ENCODE results near the gene RNF125.
"Not testable (repeated sequence)": the region's sequence is repeated elsewhere in the genome, so short reads cannot be mapped to it uniquely, and the experiment has no call there.

Gene RNF125

DNA sequence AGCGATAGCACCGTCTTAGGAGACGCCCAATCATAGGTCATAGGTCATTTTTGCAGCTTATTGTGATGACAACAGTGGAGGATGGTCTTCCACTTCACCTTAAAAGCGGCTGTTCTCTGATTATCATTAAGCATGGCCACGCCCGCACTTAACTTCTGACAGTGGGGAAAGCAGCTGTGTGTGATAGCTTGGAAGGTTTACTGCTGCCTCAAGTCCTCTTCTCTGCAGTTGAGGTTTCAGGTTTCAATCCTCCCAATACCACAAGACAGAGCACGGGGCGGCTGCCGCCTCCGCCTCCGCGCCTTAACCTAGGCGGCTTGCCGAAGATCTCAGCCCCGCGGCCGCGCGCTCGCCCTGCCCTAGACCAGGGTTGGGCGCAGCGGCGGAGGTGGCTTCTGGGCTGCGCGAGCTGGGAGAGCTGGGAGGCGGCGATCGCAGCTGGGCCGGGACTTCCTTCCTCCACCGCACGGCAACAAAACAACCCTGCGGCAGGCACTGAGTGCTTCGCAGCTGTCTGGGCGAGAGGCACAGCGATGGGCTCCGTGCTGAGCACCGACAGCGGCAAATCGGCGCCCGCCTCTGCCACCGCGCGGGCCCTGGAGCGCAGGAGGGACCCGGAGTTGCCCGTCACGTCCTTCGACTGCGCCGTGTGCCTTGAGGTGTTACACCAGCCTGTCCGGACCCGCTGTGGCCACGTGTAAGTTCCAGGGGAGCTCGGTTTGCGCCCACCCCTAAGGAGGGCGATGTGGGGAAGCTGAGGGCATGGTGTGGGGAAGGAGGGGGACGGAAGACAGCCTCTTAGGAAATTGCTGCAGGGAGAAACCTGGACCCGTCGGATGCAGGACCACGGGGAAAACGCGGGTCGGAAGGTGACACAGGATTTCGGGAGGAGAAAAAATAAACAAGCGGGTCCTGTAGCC, at the start of gene RNF125:
Gene RNF125 (plus strand): TSS at position 495 of the 920 bp plus-strand sequence. CDS start 39 bp downstream, at position 534.
- no peak for DNase-seq (ENCODE audit: low spot score)

DNA sequence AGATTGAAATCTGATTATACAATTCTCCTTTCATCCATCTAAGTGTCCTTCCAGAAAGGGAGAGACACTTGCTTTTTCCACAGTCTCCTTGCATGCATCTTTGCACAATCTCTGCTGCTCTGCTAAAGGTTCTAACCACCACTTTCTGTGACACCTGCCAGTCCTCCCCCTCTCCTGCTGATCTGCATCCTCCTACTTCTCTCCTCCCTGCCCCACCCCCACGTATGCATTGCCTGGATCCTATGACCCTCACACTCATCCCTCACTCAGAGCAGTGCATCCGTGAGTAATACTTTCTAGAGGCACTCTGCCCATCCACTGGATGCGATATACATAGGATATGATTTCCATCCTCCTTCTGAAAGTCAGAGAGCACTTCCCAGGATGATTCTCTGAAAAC, 48.0 kb upstream of the RNF125 start:
- DNase-seq (ENCODE audit: low spot score), result no peak

DNA sequence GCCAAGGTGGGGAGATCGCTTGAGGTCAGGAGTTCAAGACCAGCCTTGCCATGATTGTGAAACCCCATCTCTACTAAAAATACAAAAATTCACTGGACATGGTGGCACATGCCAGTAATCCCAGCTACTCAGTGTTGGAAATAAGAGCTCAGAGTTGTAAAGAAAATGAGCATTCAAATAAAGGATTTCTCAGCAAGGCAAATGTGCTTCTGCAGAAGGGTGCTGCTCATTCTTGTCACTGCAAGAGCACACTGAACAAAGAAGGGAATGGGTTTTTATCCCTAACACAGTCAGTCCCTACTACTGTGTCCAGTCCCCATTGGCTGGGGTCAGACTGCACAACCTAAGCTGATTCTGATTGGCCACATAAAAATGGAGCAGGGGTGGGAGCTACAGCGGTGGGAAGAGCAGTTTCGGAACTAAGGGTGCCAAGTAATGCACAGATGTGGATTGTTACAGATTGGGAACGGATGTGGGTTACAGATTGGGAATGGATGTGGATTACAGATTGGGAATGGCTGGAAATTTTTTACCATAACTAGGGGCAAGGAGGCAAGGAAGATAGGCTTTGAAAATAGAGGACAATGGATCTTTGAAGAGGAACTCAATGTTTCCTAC, 44.6 kb upstream of the RNF125 start:
- no peak for DNase-seq (ENCODE audit: low spot score)

DNA sequence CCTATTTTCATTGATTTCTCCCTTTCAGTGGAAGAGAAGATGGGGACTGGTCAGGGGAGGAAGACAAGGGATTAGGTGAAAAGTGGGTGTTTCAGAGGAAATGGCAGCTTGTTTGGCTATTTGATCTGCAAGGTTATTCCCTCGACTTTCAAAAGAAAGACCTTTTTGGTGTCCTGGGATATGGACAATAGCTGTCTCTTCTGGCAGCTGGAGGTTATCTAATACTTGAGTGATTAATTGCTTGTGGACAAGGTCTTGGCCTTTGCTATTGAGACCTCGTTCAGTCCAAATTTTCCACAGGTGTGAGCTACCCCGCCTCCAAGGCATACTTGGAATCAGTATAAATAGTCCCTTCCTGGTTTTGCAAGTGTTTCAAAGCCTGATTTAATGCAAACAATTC, 42.4 kb upstream of the RNF125 start:
- no peak for DNase-seq (ENCODE audit: low spot score)

DNA sequence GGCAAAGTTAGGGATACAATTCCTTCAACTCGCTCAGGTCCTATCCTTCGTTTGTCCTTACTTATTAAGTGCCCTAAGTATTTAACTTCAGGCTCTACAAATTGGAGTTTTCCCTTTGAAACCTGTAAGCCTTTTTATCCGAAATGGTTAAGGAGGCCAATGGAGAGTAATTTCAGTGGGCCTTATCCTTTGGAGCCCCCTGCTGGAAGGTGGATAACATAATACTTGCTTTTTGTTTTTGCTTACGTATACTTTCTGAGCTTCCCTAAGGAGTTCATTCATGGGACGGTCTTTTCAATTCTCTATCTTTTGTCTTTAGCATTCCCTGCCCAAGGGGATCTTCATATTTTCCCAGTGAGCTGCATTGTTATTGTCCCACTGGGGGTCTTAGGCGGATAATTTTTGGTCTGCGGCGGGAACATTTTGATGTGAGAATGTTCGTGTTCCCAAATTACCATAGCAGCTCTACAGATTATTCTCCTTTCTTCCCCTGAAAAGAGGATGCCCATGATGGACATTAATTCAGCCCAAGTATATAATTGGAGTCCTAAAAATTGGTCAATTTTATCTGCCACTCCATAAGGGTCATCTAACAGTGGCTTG, 41.3 kb upstream of the RNF125 start:
- DNase-seq (ENCODE audit: low spot score), result peak; percentile 71

DNA sequence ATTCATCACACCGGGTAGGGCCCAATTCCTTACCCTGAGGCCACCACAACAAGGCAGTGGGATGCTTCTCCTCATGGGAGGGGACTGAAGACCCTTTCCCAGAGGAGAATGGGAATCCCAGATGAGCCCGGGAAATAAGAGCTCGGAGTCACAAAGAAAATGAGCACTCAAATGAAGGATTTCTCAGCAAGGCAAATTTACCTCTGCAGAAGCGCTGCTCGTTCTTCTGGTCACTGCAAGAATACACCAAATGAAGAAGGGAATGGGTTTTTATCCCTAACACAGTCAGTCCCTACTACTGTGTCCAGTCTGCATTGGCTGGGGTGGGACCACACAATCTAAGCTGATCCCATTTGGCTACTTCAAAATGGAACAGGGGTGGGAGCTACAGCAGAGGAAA, 40.0 kb upstream of the RNF125 start:
- DNase-seq (ENCODE audit: low spot score), result no peak

DNA sequence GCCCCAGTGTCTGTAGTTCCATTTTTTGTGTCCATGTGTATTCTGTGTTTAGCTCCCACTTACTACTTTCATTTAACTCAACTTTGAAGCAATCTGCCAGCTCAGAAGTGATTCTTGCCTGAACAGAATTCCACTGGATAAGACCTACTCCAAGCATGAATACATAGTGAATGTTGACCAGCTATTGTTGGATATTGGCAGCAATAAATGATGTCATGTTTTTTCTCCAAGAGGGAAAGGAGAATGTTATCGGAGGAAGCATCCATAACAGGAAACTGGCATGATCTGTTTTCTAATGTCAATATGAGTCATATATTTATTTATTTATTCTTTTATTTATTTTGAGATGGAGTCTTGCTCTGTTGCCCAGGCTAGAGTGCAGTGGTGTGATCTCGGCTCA, 38.9 kb upstream of the RNF125 start:
- no peak for DNase-seq (ENCODE audit: low spot score)

DNA sequence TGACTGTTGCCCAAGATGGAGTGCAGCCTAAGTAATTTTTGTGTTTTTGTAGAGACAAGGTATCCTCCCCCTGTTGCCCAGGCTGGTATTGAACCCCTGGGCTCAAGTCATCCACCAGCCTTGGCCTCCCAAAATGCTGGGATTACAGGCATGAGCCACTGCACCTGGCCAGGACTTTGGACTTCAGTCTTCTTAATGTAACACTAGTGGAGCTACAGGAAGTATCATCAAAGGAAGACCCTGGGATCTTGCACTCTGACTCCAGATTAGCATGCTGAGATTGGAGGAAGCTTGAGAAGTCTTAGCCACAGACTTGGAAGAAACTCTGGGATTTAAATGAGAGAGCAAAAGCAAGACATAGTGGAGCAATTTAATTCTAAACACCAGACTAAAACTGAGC, 37.8 kb upstream of the RNF125 start:
- no peak for DNase-seq (ENCODE audit: low spot score)

DNA sequence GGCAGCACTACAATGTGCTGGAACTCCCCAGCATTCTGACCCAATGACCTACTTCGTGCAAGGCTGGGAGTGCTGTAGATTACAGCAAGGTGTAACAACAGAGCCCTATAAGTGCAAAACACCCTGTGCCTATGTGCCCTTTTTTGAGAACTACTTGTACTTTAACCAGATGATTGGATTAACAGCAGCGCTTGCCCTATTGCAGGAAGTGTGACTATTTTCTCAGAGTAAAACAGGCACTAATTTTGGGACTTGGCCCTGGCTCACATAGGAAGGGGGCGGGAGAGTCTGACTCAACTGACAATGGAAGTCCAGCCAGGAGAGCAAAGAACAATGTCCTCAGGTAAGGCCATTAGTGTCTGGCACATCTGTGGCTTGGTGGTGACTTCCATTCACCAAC, 35.6 kb upstream of the RNF125 start:
- DNase-seq (ENCODE audit: low spot score), result no peak

DNA sequence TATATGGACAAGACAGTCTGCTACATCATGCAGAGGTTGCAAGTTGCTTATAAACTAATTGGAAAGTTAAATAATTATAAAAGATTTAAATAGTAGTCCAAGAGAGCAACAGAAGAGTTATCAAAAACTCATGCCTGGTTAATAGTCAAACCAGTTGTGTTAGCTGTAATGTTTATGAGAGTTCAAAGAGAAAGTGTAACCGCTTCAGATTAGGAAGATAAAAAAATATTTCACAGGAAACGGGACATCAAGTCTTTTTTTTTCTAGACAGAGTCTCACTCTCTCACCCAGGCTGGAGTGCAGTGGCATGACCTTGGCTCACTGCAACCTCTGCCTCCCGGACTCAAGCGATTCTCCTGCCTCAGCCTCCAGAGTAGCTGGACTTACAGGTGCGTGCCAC, 34.6 kb upstream of the RNF125 start:
- DNase-seq (ENCODE audit: low spot score), result no peak

DNA sequence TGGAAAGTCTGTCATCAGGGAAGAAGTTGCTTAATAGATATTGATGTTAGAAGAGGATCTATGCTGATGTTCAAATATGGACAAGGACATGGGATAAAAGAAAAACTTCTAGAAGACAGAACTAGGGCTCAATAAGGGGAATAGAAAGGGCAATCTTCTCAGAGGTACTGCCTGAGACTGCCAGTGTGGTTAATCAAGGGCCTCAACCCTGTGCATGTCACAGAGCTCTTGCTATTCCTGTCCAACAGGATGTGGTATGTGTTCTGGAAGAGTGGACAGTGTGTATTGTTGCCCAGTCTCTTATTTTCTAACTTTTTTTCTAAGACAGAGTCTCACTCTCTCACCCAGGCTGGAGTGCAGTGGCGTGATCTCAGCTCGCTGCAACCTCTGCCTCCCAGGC, 27.8 kb upstream of the RNF125 start:
- DNase-seq (ENCODE audit: low spot score), result no peak

DNA sequence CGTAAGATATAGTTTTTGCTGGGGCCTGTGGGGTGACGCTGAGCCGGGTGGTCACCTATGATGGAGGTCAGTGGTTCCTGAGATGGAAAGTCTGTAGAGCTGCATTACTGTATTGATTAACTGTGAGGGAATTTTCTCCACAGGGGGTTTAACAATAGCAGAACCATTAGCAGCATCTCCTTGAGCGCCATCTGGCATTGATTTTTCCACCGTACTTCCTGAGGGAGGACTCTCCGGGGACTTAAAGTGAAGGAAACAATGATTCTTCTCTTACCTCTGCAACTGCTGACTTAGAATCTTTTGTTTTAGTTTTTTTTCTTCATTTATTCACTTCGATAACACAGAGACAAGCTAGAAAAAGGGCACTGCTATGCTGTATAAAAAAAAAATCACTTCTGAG, 22.6 kb upstream of the RNF125 start:
- DNase-seq (ENCODE audit: low spot score), result no peak

DNA sequence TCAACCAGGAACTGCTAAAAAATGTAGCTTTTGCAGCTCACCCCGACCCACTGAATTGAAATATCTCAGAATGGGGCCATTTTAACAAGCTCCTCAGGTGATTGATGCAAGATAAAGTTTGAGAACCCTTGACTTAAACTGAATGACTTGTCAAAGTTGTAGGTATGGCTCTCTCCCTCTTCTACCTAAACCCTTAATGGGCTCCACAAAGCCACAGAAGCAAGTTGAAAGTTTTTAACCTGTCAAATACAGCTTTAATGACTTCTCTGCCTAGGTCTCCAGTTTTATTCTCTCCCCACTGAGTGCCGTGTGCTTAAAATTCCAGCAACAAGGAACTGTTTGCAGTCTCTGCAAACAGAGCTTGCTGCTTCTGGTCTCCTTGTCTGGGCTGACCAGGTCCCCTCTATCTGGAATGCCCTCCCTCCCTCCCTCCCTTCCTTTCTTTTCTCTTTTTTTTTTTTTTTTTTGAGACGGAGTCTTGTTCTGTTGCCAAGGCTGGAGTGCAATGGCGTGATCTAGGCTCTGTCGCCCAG, 19.7 kb upstream of the RNF125 start:
- no peak for DNase-seq (ENCODE audit: low spot score)

DNA sequence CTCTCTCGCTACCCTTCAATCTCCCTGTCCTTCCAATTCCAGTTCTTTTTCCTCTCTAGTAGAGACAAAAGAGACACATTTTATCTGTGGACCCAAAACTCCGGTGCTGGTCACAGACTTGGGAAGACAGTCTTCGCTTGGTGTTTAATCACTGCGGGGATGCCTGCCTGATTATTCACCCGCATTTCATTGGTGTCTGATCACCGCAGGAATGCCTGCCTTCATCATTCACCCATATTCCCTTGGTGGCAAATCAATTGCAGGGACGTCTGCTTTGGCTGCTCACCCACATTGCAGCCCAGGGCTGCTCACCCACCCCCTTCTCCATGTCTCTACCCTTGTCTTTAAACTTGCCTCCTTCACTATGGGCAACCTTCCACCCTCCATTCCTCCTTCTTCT, 17.5 kb upstream of the RNF125 start:
- not testable (repeated sequence) for DNase-seq (ENCODE audit: low spot score)

DNA sequence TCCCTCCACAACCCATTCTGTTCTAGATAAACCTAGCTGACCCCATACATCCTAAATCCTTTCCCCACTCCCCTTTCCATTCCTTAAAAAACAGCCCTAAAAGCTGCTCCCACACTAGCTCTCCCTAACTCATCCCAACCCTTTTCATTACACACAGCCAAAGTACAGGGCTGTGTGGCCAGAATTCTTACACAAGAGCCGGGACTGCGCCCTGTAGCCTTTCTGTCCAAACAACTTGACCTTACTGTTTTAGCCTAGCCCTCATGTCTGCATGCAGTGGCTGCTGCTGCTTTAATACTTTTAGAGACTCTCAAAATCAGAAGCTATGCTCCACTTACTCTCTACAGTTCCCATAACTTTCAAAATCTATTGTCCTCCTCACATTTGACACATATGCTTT, 14.8 kb upstream of the RNF125 start:
- DNase-seq (ENCODE audit: low spot score), result not testable (repeated sequence)

DNA sequence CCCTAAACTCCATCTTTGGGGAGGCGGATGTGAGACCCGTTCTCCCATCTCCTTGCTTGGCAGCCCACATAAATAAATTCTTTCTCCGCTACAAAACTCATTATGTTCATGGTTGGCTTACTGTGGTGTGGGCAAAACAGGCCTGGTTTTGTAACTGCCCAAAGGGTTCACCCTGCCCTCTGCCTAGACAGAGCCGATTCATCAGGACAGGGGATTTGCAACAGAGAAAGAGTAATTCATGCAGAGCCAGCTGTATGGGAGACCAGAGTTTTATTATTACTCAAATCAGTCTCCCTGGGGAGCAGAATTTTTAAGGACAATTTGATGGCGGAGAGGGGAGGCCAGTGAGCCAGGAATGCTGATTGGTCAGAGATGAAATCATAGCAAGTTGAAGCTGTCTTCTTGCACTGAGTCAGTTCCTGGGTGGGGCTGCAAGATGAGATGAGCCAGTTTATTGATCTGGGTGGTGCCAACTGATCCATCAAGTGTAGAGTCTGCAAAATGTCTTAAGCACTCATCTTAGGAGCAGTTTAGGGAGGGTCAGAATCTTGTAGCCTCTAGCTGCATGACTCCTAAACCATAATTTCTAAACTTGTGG, 8.4 kb upstream of the RNF125 start:
- no peak for DNase-seq (ENCODE audit: low spot score)

DNA sequence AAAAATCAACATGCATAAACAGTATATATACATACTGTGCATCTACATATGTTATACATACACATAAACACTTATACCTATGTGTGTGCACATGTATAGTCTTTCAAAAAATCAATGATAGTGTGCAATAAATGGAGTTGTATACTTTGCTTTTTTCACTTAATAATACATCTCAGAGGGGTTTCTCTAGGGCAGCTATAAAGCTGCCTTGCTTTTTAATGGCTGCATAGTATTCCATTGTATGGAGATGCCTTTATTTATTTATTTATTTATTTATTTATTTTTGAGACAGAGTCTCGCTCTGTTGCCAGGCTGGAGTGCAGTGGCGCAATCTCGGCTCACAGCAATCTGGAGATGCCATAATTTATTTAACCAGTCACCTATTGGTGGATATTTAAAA, 7.4 kb upstream of the RNF125 start:
- DNase-seq (ENCODE audit: low spot score), result no peak

DNA sequence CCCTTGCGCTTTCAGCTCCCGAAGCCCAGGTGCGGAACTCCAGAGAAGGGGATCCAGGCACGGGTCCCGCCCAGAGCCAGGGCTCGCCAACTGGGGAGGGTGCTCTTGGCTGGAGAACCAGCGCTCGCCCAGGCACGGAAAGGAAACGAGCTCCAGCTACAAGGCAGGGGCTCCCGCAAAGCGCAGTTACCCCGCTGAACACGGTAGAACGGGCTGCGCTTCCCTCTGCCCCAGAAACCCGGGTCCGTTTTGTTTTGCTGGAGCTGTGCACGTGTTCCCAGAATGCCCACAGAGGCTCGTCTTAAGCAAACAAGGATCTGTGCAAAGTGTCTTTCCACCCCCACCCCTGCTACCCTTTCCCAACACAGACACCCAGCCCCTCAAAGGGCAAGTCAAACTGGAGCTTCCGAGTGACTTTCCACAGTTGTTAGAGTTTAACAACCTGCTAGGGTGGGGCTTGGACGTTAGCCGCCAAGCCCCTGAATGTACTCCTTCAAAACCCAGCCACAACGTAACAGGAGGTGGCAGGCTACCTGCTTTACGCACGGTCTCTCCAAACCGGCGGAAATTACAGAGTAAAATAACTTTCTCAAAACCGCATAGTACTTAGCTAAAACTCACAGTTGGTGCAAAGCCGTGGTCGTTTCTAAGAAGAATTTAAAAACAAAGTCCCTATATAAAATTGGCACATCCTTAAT, 775 bp downstream of the RNF125 start:
- DNase-seq (ENCODE audit: low spot score), result no peak

DNA sequence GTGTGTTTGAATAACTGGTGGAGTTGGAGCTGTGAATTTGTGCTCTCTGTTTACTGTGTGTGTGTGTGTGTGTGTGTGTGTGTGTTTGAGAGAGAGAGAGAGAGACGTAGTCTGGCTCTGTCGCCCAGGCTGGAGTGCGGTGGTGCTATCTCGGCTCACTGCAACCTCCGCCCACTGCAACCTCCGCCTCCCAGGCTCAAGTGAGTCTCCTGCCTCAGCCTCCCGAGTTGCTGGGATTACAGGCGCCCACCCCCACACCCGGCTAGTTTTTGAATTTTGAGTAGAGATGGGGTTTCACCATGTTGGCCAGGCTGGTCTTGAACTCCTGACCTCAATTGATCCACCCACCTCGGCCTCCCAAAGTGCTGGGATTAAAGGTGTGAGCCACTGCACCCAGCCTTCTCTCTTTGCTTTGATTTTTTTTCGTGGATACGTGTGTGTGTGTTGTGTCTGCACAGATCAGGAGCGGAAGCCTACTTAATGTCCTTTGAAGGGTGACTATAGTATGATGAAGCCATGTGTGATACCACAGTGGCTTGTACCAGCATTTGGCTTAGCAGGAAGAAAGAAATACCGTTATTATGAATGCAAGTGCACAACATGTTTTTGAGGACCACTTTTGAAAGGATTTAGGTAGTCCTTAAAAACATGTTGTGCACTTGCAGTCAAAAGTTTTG, 1.5 kb downstream of the RNF125 start:
- not testable (repeated sequence) for DNase-seq (ENCODE audit: low spot score)

DNA sequence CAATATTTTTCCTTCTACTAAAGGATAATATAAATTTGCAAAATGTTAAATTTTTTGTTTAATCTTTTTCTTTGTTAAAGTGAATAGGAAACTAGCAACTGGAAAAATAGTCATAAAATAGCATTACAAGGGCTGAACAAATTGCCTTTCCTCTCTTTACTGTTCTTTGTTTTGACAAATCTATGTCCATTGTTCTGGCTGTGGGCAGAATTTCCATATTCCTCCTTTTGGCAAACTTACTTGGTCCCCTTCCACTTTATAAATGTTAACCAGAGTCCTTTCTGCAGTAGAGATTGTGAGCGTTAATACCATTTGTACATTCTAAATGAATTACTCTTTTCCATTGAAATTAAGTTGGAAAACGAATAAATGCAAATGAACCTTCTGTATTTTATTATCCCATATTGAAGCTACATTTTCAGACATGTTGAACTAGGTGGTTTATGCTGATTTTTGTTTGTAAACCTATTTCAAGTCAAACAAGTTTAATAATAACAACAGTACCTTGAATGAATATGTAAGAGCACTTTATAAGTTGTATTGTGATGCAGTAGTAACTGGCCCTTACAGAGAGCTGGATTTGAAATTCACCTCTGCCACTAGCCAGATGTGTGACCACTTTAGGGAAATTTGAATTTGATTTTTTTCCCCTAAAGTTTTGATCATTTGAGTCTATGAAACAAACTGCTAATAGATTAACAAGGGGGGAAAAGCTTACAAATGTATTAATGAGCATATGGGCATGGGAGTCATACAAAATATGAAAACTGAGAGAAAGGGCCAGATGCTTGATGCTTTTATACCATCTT, 3.3 kb downstream of the RNF125 start:
- no peak for DNase-seq (ENCODE audit: low spot score)
